Testis (tissue), 3 donors: ENCODE results near the gene PKHD1. TPM values are rescaled to one million over a fixed set of nuclear protein-coding genes. Genes with fewer than 3 reads are reported as not detected.

Source experiments
- DNase-seq: peaks from one replicate; pipeline ENCODE4 v3.0.0-alpha.2; 2019
- H3K27ac ChIP-seq, 2 donors: fragments of 200-600 bp; sonication (generic); one replicate each; pipeline ENCODE4 v1.5.1; 2019
- H3K27me3 ChIP-seq: fragments of 200-600 bp; sonication (generic); one replicate; pipeline ENCODE4 v1.5.1; 2019
- H3K36me3 ChIP-seq: fragments of 200-600 bp; sonication (generic); one replicate; pipeline ENCODE4 v1.5.1; 2017; ENCODE audit warnings: low read depth; ENCODE audit errors: missing control alignments
- H3K4me1 ChIP-seq: fragments of 200-600 bp; sonication (generic); one replicate; pipeline ENCODE4 v1.5.1; 2019
- H3K4me3 ChIP-seq, 2 donors: fragments of 200-600 bp; sonication (generic); one replicate each; pipeline ENCODE4 v1.5.1; 2017 to 2019
- H3K9me3 ChIP-seq: fragments of 200-600 bp; sonication (generic); one replicate; pipeline ENCODE4 v1.5.1; 2017
- CTCF ChIP-seq, 3 experiments: fragments of 450-650 bp in 2 of 3; fragments of 200-600 bp in 1 of 3; sonication (generic) in 1 of 3; IDR thresholded peaks; one replicate each; pipeline ENCODE4 v1.5.1; 2016 to 2019; ENCODE audit warnings: antibody characterized with exemption in 3 of 3, mild to moderate bottlenecking in 2 of 3, moderate library complexity in 1 of 3
- POLR2A ChIP-seq: fragments of 450-650 bp; IDR thresholded peaks from one replicate; pipeline ENCODE4 v1.6.1; 2017; ENCODE audit warnings: antibody characterized with exemption, mild to moderate bottlenecking, moderate library complexity
- WGBS, 2 donors: methylation state at CpG; one replicate each; pipeline ENCODE4 v1.1.5; 2018; 5-methylcytosine and 5-hydroxymethylcytosine counted together
- intact Hi-C: fragments of 100-400 bp; cut with DNase I; formaldehyde crosslinking; loops from one replicate; pipeline ENCODE4 v1.15.1; 2023; ENCODE audit warnings: low total_unique reads
- polyA plus RNA-seq: library from polyadenylated mRNA; stranded (reverse); fragments of 350-450 nt; fragmentation: Illumina TruSeq; extraction: RNeasy Lipid Tissue Mini Kit (QIAGEN cat#74804); gene quantifications from one replicate; pipeline ENCODE4 v1.2.3, GENCODE V29; 2014; ENCODE audit warnings: low read depth, low replicate concordance; ENCODE audit not compliant: insufficient read depth
- total RNA-seq, 2 donors: library from RNA; depleted of rRNA; stranded (reverse); fragments of >200 nt; gene quantifications; one replicate each; pipeline ENCODE4 v1.2.3, GENCODE V29; 2016

Gene PKHD1
- total and polyA plus RNA-seq, 3 donors from 2014 or later: 1.3 to 2.3 (median 1.7) TPM

DNA sequence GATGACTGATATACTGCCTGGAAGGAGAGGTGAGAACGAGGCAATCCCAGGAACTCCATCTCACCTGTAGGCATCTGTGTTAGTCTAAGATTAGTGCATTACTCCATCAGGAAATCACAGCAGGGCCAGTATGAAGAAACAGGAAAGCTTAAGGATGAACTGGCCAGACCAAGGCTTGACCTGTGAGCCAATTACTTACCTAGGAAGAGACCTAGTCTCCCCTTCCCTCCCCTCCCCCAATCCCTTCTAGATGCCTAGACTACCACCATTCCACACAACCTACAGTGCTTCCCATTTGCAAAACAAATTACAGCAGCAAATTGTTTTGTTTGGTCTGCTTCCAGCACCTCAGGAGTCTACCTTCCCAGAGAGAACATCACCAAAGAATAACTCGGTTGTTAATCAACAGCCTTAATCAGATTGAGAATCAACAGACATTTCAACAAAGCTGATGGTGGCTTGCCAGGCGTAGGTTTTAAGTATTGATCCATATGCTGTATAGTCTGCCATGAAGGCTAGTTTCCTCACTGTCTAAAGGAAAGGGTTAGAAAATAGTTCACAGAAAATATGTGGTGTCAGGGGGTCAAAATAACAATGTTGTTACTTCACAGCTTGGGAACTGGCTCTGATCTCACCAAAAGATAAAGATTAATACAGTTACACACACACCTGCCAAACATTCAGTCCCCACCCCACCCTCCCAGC, 10.1 kb downstream of the PKHD1 start:
- WGBS, 2 donors: 65 to 73% methylated on average over 3 of the region's 3 CpGs
- H3K4me3 ChIP-seq: no peak overlapping the region
- intact Hi-C loops: no loop called here
- no peak overlapping the region for H3K27ac ChIP-seq
- no peaks in the 10 kb centered on the region for H3K36me3 ChIP-seq
- no peaks in the 10 kb centered on the region for H3K9me3 ChIP-seq
- no peaks in the 10 kb centered on the region for H3K4me1 ChIP-seq
- no peaks in the 10 kb centered on the region for H3K27me3 ChIP-seq
- TF ChIP-seq CTCF (IDR thresholded peaks at IDR 0.05): no peak
- no peak for TF ChIP-seq POLR2A
- no peak for DNase-seq

DNA sequence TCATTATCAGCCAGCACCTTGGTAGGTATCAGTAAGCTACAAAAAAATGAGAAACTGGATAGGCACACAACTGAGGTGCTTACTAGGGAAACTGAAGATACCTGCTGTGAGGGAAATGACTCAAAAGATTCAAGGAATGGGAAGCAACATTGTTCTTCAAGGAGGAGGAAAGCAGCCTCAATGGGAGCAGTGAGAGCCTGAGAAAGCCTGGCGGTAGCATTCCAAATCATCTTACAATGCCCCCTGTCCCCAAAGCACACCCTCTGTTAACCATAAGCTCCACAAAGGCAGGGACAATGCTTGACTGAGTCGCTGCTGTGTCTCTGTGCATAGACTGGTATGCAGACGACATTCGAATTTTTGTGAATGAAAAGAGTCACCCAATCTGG, 10.6 kb downstream of the PKHD1 start:
- no peak overlapping the region for H3K4me3 ChIP-seq
- WGBS, 2 donors: 46 to 53% methylated on average over 4 of the region's 4 CpGs
- H3K27ac ChIP-seq: no peak overlapping the region
- TF ChIP-seq CTCF (IDR thresholded peaks at IDR 0.05) (no peak), POLR2A (no peak)
- no peaks in the 10 kb centered on the region for H3K27me3 ChIP-seq
- intact Hi-C loops: no loop called here
- no peaks in the 10 kb centered on the region for H3K9me3 ChIP-seq
- DNase-seq: no peak
- no peaks in the 10 kb centered on the region for H3K4me1 ChIP-seq
- H3K36me3 ChIP-seq: no peaks in the 10 kb centered on the region

DNA sequence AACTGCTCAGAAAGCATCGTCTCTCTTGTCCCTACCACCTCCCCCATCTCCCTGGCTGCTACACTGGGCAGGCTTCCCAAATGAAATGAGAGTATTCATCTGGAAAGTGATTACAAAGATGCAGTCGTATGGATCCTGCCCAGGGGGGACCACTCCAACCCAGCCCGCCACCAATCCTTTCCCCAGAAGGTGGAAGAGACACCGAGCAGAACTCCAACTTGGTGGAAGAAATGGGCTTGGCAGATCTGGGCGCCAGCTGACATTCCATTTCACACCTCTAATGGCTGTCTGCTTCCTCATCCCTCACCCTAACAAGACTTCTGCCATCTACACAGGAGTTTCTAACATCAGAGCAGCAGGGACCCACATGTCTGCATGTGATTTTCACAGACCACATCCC, 12.7 kb downstream of the PKHD1 start:
- 83 to 84% methylated on average over 5 of the region's 5 CpGs for WGBS, 2 donors
- DNase-seq: no peak
- no peaks in the 10 kb centered on the region for H3K9me3 ChIP-seq
- TF ChIP-seq CTCF (IDR thresholded peaks at IDR 0.05): no peak
- TF ChIP-seq POLR2A: no peak
- H3K4me3 ChIP-seq: no peak overlapping the region
- H3K27ac ChIP-seq: no peak overlapping the region
- no peaks in the 10 kb centered on the region for H3K27me3 ChIP-seq
- H3K4me1 ChIP-seq: no peaks in the 10 kb centered on the region
- intact Hi-C loops: no loop called here
- H3K36me3 ChIP-seq: no peaks in the 10 kb centered on the region

DNA sequence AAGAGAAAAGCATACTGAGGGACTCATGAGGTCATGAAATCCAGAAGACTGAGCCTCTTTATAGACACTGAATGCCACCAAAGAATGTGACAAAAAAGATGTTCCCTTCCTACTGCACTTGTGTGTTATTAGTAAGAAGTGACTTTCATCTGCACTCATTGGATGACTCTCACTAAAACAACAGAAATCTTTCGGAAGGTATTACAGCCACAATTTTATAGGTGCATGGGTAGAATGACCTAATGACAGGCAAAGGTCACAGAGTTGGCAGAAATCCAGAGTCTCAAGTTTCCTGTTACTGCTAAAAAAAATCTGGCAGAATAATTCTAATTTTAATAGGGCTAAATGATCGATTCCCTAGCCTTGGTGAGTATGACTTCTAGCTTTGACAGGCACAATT, 13.3 kb downstream of the PKHD1 start:
- intact Hi-C loops: no loop called here
- TF ChIP-seq CTCF (IDR thresholded peaks at IDR 0.05) (no peak), POLR2A (no peak)
- Histone ChIP-seq H3K4me1 (no peaks in the 10 kb centered on the region), H3K27ac (no peak overlapping the region), H3K36me3 (no peaks in the 10 kb centered on the region), H3K4me3 (no peak overlapping the region), H3K9me3 (no peaks in the 10 kb centered on the region), H3K27me3 (no peaks in the 10 kb centered on the region)
- no peak for DNase-seq
- WGBS, 2 donors: 82 to 85% methylated on average over 2 of the region's 2 CpGs

GRCh38 chr6:52065621-52066020, 21.8 kb downstream of the PKHD1 start:
- no peak overlapping the region for H3K27ac ChIP-seq

More at GRCh38 chr6:52065621-52066020, 21.8 kb downstream of the PKHD1 start:
- intact Hi-C loops: no loop called here
- H3K4me1 ChIP-seq: no peaks in the 10 kb centered on the region
- TF ChIP-seq CTCF (IDR thresholded peaks at IDR 0.05) (no peak), POLR2A (no peak)
- H3K4me3 ChIP-seq: no peak overlapping the region
- no peaks in the 10 kb centered on the region for H3K9me3 ChIP-seq
- H3K36me3 ChIP-seq: no peaks in the 10 kb centered on the region
- no peak for DNase-seq
- H3K27me3 ChIP-seq: no peaks in the 10 kb centered on the region
